Activated CD4-positive, CD25-positive, alpha-beta regulatory T cell (primary cell): ENCODE data around the gene RAF1.

ENCODE experiments used
- DNase-seq, 4 experiments: peaks; one replicate each; lab custom pipeline; 2025; lab: John Stamatoyannopoulos, UW

RAF1 gene

DNA sequence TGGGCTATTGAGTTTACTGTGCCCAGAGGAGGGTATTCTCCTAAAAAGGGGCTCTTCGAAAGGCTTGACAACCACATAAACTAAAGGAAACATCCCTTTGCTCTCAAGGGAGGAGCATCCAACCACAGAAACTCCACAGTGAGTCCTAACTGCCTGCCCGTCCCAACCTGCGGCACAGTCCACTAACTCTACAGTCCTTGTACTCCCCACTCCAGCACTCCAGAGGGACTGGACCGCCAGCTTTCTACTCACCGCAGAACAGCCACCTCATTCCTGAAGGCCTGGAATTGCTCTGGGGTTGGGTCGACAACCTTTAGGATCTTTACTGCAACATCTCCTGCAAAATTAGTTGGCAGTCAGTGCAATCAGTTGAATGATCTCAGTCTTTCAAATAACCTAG is 72.5 kb downstream of the RAF1 start:
- DNase-seq, result no peak

DNA sequence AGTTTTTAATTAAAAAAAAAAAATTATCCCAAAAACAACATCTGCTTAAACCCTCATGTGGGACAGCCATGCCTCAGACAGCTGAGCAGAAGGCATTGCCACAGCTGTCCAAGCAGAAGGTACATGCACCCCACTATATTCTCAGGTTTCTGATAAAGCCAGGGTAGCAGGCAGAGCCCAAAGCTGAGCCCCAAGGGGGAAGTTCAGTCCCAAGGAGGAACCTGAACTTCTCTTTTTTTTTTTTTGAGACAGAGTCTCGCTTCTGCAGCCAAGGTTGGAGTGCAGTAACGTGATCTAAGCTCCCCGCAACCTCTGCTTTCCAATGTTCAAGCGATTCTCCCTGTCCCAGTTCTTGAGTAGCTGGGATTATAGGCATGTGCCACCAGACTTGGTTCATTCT is 73.8 kb downstream of the RAF1 start:
- no peak for DNase-seq

DNA sequence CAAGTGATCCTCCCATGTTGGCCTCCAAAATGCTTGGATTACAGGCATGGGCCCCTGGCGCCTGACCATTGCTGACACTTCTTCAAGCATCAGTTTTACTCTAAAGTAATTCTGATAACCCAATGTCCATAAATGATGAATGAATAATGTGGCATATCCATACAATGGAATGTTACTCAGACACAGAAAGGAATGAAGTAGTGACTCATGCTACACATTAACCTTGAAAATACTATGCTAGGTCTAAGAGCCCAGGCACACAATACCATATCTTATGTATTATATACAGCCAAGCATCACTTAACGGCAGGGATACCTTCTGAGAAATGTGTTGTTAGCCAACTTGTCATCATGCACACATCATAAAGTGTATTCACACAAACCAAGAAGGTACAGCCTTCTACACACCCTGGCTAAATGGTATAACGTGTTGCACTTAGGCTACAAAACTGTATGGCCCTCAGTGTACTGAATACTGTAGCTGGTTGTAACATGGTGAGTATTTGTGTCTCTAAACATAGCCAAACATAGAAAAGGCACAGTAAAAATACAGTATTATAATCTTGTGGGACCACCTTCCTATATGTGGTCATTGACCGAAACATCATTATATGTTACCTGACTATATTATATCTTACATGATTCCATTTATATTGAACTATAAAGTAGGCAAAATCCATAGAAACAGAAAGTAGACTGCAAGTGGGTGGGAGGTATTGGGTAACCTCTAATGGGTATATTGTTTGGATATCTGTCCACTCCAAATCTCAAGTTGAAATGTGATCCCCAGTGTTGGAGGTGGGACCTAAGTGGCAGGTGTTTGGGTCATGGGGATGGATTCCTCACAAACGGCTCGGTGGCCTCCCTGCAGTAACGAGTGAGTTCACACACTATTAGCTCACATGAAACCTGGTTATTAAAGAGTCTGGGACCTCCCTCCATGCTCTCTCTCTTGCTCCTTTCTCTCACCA is 75.6 kb downstream of the RAF1 start:
- DNase-seq, result no peak

DNA sequence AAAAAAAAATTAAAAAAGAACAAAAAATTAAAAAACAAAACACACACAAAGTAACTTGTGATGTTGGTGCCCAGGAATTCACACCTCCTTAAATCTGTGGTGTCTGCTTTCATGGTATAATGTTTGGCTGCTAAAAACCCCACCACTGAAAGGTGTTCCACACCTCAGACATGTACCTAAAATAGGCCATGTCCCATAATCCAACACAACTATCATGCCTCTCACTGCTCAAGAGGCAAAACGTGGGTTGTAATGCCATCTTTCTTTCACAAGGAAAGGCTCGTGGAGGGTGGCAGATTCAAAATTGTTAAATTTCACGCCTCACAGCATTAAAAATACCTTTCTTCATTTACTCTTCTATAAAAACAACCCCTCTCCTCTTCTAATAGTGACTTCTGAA is 77.5 kb downstream of the RAF1 start:
- DNase-seq, result no peak

DNA sequence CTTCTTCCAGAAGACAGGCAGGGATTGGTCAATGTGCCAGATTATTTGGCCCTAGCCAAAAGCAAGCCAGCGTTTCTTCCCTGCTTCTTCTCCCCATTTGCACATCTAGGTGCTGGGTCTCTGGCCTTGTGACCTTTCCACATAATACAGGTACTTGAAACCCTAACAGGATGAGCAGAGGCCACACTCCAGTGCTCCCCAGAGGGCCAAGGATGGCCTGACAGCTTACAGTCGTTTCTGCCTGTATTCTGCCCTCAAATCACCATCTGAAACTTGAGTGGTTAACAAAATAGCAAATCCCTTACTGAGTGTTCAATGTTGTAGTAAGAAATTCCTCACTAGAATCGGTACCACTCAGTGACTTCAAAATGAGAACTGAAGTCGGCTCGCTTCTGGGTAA is 77.9 kb downstream of the RAF1 start:
- no peak for DNase-seq

DNA sequence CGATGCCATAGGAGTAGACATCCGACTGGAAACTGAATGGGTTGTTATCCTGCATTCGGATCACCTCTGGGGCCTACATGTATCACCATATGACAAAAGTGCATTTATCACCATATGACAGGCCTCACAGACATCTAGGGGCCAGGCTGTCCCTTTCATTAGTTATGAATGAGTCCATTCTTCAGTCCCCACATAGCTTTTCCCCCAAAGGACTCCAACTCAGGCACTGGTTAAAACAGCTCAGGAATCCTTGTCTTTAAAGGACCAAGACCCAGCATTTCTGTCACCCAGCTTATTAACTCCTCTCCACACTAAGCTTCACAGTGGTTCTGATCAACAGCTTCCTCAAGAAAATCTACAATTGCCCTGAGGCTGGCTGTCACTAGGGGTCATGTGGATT is 78.7 kb downstream of the RAF1 start:
- DNase-seq, result no peak

DNA sequence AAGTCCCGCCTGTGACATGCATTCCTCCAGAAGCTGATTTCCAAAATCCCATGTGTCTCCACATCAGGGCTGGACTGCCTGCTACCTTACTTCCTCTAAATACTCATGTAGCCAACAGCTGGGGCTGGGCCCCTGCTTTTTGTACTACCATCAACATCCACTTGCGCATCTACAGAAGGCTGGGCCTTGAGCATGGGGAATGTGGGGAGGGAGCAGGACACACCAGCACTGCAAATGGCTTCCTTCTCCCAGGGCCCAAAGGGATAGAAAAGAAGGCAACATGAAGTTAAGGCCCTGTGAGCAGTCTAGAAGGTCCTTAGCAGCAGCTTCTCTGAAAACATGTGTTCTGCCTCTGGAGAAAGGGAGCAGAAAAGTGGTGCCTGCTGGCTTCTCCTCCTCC is 79.8 kb downstream of the RAF1 start:
- no peak for DNase-seq

DNA sequence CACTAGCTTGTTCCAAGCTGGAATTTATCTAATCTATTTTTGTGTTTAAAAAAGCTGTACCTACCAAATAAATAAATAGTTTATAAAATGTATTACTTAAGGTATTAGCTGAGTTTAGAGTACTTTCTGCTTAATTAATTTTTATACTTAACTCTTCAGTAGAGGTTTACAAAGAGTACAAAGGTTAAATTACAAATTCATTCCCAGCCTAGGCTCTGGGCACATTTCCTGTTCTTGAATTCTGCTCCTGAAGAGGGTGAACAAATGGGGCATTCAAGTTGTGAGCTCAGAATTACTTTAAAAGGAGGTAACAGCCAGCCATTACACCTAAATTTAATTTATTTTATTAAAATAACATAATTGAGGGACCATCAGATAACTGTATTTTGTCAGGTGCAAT is 80.6 kb downstream of the RAF1 start:
- no peak for DNase-seq

DNA sequence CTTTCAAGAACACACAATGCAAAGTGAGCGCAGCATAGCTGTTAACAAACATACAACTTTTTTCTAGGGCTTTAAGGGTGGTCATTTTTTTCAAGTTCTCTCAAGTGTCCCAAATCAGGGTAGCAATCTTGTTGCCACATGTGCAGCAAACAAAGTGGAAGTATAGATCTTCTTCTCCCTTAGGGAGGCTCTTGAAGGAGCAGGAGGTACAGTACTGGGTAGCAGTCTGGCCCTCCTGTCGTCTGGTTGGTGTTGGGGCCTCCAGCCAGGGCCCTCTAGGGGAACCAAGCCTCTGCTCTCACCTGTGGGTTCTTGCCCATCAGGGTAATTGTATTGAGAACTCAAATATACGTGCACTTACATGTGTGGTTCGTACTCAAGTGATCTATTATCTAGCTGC is 81.2 kb downstream of the RAF1 start:
- no peak for DNase-seq

DNA sequence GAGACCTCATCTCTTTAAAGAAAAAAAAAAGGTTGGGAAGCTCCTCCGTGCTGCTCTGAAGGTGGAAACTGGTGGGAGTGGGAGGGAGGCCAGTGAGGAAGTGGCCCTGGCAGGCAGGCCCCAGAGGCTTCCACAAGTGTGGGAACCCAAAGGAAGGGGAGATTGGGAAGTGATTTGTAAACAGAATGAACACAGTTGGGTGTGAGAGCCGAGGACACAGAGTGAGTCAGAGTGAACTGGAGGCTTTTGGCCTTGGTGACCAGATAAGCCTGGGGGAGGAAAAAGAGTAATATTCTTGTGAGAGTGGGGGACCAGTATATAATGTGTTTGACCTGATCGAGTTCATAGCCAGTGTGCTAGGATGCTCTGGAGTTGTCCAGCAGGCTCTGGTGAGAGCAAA is 84.0 kb downstream of the RAF1 start:
- no peak for DNase-seq

DNA sequence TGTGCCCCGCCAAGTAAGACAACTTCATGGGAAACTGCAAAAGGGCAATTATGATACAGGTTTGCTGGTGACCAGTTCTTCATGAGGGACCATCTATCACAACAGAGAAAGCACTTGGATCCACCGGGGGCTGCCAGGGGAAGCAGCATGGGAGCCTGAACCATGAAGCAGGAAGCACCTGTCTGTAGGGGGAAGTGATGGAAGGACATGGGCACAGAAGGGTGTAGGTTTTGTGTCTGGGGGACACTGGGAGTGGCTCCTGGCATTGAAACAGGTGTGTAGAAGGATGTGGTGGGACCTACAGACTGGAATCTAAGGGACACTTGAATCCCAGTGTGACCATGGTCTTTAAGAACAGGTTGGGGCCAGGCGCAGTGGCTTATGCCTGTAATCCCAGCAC is 84.5 kb downstream of the RAF1 start:
- no peak for DNase-seq

DNA sequence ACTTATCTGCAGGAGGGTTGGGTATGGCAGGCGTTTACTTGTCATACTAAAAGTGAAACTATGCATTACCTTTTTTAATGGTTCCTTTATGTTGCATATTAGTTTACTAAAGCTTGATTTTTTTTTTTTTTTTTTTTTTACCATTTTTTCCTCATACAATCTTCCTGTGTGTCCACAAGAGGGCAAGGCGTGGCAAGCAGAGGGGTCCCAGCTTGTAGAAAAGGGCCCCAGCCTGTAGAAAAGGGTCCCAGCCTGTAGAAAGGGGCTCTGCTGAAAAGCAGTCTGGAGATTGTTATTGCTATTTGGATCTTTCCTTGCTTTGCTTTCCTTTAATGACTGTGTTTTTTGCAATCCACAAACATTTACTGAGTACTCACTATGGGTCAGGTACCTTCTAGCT is 85.2 kb downstream of the RAF1 start:
- DNase-seq, result no peak

DNA sequence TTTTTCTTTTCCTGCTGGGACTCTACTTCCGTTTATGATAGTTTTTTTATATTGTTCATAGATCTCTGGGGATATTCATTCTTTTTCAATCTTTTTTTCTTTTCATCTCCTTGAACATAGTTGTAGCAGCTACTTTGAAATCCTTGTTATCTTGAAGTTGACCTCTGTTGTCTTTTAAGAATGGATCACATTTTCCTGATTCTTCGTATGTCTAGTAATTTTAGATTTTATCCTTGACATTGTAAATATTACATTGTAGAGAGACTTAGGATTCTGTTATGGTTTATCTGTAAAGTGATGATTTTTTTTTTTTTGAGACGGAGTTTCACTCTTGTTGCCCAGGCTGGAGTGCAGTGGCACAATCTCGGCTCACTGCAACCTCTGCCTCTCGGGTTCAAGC is 86.5 kb downstream of the RAF1 start:
- no peak for DNase-seq

DNA sequence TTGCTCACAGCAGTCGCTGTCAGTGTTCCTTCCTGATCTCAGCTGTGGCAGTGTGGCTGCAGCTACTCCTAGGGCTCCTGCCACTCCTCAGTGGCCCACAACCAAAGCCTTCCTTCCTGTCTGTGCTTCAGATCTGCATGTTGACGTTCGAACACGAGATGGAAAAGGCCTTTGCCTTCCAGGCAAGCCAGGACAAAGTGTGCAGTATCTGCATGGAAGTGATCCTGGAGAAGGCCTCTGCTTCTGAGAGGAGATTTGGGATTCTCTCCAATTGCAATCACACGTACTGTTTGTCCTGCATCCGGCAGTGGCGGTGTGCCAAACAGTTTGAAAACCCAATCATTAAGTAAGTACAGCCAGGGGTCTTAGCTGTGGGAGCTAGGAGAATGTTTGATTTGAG is 89.3 kb downstream of the RAF1 start:
- DNase-seq, result no peak

DNA sequence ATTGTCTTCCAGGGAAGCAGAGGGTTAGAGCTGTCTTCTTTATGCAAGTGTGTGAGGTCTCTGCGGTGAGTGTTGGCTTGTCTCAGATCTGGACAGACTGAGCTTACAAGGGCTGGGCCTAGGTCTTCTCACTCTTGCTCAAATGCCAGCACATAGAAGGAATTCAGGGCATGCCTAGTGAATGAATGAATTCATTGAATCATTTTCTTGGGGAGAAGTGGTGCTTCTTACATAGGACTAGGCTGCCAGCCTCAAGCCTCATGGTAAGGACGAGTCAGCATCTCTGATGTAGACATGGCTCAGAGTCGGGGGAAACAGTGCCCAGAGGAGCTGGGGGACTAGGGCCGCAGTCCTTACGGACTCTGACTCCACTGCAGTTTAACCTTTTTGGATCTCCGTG is 89.8 kb downstream of the RAF1 start:
- DNase-seq, result no peak

DNA sequence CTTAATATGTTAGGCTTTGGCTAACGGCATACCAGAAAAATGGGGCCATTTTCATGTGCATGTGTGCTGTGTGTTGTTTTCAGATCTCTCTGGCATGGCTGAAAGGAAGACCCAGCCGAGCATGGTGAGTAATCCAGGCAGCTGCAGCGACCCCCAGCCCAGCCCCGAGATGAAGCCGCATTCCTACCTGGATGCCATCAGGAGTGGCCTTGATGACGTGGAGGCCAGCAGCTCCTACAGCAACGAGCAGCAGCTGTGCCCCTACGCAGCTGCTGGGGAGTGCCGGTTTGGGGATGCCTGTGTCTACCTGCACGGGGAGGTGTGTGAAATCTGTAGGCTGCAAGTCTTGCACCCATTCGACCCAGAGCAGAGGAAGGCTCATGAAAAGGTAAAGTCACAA is 91.9 kb downstream of the RAF1 start:
- no peak for DNase-seq

DNA sequence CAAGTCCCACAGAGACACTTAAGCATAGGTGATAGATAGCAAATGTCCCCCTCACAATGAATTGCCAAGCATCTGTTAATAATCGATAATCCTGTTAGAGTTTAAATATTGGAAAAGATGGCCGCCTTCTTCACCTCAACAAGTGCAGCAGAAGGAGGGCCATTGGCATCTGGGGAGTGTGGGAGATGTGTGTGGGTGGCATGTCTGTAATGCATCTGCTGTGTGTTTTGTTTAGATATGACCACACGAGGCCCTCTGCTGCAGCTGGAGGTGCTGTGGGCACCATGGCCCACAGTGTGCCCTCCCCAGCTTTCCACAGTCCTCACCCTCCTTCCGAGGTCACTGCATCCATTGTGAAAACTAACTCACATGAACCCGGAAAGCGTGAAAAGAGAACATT is 94.1 kb downstream of the RAF1 start:
- no peak for DNase-seq

DNA sequence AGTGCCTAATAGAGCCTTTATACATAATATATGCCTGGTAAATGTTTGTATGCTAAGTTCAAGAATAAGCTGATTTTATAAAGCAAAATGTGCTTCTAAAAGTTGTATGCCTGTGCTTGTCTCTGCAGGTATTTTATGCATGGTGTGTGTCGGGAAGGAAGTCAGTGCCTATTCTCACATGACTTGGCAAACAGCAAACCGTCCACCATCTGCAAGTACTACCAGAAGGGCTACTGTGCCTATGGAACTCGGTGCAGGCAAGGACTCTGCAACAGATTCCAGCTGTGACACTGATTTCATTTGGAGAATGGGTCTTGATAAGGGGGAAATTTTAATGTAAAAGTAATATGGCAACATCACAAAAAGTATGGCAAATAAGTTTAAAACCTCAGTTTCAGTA is 95.2 kb downstream of the RAF1 start:
- no peak for DNase-seq

DNA sequence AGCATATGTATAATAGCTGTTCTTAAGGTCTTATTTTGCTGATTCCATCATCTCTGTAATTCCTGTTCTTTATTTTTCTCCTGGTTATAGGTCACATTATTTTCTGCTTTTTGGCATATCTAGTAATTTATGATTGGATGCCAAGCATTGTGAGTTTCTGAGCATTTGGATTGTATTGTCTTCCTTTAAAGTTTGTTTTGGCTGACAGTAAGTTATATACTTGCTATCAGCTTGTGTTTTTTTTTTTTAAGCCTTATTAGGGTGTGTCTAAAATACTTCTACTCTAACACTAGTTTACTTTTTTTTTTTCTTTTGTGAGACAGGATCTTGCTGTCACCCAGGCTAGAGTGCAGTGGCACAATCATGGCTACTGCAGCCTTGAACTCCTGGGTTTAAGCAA is 96.9 kb downstream of the RAF1 start:
- DNase-seq, result no peak

DNA sequence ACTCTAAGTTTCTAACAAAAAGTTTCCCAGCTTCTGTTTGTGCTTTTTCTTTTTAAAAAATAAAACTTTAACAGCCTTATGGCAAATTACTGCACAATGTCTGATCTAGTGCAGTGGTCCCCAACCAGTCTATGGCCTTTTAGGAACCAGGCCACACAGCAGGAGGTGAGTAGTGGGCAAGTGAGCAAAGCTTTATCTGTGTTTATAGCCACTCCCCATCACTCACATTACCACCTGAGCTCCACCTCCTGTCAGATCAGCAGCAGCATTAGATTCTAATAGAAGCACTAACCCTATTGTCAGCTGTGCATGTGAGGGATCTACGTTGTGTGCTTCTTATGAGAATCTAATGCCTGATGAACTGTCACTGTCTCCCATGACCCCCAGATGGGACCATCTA is 101.5 kb downstream of the RAF1 start:
- no peak for DNase-seq

DNA sequence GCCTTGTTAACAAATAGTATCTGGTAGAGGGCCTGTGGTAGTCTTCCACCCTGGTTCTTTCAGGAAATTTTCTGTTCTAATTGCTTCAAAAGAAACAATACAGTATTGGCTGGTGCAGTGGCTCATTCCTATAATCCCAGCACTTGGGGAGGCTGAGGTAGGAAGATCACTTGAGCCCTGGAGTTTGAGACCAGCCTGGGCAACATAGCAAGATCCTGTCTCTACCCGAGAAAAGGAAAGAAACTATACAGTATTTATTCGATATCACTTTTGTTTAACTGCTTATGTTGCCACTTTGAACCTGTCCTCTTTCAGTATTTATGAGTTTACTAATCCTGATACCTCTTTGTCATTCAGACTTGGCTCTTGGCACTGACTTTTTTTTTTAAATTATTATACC is 102.5 kb downstream of the RAF1 start:
- no peak for DNase-seq

DNA sequence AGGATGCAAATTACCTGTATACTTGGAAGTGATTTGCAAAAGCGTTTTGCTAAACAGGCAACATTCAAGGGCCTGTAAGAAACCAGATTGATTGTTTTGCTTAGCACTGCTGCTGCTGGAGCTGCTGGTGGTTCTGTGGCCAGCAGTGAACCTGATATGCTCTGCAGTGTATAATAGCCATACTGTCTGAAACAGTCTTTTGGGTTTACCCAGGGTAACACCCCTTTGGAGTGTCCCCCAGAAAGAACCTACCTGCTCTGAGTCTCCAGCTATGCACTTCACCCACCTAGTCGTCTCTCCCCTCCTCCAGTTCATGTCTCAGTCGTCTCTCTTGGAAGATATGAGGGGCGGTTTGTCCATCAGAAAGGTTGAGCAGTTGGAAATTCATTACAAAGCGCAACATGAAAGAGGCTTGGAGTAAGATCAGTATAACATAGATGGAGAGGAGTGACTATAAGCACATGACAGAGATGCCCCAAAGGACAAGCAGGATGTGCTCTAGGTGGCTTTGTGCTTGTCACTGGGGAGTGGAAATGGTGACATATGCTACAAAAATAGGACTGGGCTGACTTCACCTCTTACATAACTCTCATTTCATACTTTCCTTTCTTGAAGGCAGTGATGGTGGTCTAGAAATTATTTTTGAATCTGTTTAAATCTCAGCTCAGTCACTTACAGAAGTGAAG is 103.3 kb downstream of the RAF1 start:
- DNase-seq, result no peak

DNA sequence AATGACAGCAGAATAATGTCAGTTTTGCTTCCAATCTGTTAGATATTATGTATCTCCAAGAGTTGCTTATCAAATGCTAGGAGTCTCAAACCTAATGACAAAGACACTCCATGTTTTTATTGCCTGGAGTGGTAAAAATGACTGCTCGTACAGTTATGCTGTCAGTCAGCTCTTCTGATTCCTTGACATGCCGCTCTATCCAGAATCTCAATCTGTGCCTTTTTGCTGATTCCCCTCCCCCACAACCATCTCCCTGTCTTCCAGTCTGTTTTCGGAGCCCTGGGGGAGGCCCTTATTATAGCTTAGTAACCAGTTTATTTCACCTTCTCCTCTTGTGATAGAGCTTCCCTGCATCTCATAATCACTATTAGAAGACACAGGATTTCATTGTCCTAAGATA is 104.4 kb downstream of the RAF1 start:
- no peak for DNase-seq

DNA sequence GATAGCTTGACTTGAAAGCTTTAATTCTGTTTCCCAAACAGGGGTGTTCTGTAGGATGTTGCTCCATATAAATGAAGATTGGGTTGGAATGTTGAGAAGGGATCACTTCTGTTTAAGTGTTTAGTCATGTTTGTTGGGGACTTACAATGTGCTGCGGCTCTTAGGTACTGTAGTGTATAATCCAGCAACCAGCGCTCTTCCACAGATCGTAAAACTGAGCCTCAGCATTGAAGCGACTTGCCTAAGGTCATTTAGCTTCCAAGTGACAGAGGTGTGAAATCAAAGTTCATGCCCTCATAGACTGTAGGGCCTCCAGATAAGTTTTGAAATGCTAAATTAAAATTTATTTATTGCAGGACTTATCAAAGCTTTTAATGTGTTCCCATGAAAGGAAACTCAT is 105.2 kb downstream of the RAF1 start:
- no peak for DNase-seq
